GM19240 (cell line): ENCODE data around the gene PLD4.
"Not testable (repeated sequence)": the region's sequence is repeated elsewhere in the genome, so short reads cannot be mapped to it uniquely, and the experiment has no call there.

Experiments used
- DNase-seq: peaks from one replicate; pipeline ENCODE4 v3.0.0; 2011; ENCODE audit warnings: low spot score; ENCODE audit not compliant: insufficient read length

Gene PLD4

DNA sequence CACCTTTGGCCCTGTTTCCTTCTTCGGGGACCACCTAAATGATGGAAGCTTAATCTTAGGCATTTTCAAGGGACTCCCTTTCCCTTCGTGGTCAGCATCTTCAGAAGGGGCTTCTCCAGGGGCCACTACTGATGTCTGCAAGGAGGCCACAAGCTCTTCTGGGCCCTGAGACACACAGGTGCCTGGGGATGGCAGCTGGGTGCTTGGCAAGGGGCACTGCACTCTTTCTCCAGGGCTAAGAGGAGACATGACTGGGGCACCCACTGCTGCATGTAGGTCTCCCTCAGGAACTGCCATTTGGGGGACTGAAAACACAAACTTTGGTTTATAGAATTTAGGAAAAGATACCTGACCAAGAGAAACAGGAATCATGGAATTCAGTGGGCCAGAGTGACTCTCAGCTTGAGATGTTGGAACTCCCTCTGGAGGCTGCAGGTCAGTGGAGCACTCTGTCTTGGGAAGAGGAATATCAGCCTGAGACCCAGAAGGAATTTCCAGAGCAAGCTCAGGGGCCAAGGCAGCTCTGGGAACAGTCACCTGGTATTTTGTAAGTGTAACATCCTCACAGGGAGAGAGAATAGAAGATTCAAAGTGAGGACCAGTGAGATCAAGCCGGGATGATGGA, 16.0 kb downstream of the PLD4 start:
- DNase-seq, result no peak

DNA sequence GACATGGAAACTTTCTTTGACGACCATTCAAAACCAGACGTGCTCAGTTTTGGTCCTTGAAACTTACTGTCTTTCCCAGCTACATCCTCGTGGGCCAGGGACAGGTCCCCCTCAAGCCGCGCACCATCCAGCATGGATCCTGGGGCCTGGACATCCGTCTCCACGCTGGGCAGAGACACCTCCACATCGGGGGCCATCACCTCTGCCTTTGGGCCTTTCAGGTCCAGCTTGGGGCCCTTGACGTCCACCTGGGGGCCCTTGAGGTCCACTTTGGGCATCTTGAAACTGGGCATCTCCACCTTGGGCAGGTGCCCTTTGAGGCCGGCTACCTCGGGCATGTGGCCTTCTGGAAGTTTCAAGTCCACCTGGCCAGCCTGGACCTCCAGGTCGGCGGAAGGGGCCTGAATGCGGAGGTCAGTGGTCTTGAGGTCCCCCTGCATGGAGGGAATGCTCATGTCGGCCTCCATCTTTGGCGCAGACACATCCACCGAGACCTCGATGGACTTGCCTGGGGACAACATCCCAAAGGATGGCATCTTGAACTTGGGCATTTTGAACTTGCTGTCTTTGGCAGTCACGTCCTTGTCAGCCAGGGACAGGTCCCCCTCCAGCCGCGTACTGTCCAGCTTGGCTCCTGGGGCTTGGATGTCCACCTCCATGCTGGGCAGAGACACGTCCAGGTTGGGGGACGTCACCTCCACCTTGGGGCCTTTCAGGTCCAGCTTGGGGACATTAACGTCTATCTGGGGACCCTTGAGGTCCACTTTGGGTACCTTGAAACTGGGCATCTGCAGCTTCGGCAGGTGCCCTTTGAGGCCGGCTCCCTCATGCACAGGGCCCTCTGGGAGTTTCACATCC, 17.1 kb downstream of the PLD4 start:
- DNase-seq, result no peak

DNA sequence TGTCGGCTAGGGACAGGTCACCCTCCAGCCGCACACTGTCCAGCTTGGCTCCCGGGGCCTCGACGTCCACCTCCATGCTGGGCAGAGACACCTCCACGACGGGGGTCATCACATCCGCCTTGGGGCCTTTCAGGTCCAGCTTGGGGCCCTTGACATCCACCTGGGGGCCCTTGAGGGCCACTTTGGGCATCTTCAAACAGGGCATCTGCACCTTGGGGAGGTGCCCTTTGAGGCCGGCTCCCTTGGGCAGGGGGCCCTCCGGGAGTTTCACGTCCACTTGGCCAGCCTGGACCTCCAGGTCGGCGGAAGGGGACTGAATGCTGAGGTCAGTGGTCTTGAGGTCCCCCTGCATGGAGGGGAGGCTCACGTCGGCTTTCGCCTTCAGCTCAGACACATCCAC, 17.9 kb downstream of the PLD4 start:
- no peak for DNase-seq

DNA sequence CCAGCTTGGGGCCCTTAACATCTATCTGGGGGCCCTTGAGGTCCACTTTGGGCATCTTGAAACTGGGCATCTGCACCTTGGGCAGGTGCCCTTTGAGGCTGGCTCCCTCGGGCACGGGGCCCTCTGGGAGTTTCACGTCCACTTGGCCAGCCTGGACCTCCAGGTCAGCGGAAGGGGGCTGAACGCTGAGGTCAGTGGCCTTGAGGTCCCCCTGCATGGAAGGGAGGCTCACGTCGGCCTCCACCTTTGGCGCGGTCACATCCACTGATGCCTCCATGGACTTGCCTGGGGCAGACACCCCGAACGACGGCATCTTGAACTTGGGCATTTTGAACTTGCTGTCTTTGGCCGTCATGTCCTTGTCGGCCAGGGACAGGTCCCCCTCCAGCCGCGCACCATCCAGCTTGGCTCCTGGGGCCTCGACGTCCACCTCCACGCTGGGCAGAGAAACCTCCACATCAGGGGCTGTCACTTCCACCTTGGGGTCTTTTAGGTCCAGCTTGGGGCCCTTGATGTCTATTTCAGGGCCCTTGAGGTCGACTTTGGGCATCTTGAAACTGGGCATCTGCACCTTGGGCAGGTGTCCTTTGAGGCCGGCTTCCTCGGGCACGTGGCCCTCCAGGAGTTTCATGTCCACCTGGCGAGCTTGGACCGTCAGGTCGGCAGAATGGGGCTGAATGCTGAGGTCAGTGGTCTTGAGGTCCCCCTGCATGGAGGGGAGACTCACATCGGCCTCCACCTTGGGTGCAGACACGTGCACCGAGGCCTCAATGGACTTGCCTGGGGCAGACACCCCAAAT, 18.7 kb downstream of the PLD4 start:
- not testable (repeated sequence) for DNase-seq

DNA sequence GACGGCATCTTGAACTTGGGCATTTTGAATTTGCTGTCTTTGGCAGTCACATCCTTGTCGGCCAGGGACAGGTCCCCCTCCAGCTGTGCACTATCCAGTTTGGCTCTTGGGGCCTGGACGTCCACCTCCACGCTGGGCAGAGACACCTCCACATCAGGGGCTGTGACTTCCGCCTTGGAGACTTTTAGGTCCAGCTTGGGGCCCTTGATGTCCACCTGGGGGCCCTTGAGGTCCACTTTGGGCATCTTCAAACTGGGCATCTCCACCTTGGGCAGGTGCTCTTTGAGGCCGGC, 19.3 kb downstream of the PLD4 start:
- not testable (repeated sequence) for DNase-seq

DNA sequence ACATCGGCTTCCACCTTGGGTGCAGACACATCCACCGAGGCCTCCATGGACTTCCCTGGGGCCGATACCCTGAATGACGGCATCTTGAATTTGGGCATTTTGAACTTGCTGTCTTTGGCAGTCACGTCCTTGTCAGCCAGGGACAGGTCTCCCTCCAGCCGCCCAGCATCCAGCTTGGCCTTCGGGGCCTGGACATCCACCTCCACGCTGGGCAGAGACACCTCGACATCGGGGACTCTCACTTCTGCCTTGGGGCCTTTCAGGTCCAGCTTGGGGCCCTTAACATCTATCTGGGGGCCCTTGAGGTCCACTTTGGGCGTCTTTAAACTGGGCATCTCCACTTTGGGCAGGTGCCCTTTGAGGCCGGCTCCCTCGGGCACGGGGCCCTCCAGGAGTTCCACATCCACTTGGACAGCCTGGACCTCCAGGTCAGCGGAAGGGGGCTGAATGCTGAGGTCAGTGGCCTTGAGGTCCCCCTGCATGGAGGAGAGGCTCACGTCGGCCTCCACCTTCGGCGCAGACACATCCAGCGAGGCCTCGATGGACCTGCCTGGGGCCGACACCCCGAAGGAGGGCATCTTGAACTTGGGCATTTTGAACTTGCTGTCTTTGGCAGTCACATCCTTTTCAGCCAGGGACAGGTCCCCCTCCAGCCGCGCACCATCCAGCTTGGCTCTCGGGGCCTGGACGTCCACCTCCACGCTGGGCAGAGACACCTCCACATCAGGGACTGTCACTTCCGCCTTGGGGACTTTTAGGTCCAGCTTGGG, 19.9 kb downstream of the PLD4 start:
- not testable (repeated sequence) for DNase-seq

DNA sequence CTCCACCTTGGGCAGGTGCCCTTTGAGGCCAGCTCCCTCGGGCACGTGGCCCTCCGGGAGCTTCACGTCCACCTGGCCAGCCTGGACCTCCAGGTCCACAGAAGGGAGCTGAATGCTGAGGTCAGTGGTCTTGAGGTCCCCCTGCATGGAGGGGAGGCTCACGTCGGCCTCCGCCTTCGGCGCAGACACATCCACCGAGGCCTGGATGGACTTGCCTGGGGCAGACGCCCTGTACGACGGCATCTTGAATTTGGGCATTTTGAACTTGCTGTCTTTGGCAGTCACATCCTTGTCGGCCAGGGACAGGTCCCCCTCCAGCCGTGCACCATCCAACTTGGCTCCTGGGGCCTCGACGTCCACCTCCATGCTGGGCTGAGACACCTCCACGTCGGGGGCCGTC, 20.6 kb downstream of the PLD4 start:
- DNase-seq, result not testable (repeated sequence)

DNA sequence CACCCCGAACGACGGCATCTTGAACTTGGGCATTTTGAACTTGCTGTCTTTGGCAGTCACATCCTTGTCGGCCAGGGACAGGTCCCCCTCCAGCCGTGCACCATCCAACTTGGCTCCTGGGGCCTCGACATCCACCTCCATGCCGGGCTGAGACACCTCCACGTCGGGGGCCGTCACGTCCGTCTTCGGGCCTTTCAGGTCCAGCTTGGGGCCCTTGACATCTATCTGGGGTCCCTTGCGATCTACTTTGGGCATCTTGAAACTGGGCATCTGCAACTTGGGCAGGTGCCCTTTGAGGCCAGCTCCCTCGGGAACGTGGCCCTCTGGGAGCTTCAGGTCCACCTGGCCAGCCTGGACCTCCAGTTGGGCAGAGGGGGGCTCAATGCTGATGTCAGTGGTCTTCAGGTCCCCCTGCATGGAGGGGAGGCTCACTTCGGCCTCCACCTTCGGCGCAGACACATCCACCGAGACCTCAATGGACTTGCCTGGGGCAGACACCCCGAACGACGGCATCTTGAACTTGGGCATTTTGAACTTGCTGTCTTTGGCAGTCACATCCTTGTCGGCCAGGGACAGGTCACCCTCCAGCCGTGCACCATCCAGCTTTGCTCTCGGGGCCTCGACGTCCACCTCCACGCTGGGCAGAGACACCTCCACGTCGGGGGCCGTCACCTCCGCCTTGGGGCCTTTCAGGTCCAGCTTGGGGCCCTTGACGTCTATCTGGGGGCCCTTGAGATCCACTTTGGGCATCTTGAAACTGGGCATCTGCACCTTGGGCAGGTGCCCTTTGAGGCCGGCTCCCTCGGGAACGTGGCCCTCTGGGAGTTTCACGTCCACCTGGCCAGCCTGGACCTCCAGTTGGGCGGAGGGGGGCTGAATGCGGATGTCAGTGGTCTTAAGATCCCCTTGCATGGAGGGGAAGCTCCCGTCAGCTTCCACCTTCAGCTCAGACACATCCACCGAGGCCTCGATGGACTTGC, 21.6 kb downstream of the PLD4 start:
- DNase-seq, result not testable (repeated sequence)

DNA sequence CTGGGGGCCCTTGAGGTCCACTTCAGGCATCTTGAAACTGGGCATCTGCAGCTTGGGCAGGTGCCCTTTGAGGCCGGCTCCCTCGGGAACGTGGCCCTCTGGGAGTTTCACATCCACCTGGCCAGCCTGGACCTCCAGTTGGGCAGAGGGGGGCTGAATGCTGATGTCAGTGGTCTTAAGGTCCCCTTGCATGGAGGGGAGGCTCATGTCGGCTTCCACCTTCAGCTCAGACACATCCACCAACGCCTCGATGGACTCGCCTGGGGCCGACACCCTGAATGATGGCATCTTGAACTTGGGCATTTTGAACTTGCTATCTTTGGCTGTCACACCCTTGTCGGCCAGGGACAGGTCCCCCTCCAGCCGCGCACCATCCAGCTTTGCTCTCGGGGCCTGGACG, 22.5 kb downstream of the PLD4 start:
- not testable (repeated sequence) for DNase-seq

DNA sequence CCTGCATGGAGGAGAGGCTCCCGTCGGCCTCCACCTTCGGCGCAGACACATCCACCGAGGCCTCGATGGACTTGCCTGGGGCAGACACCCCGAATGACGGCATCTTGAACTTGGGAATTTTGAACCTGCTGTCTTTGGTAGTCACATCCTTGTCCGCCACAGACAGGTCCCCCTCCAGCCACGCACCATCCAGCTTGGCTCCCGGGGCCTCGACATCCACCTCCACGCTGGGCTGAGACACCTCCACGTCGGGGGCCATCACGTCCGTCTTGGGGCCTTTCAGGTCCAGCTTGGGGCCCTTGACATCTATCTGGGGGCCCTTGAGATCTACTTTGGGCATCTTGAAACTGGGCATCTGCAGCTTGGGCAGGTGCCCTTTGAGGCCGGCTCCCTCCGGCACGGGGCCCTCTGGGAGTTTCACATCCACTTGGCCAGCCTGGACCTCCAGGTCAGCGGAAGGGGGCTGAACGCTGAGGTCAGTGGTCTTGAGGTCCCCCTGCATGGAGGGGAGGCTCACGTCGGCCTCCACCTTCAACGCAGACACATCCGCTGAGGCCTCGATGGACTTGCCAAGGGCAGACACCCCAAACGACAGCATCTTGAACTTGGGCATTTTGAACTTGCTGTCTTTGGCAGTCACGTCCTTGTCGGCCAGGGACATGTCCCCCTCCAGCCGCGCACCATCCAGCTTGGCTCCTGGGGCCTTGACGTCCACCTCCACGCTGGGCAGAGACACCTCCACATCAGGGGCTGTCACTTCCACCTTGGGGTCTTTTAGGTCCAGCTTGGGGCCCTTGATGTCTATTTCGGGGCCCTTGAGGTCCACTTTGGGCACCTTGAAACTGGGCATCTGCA, 23.4 kb downstream of the PLD4 start:
- not testable (repeated sequence) for DNase-seq

DNA sequence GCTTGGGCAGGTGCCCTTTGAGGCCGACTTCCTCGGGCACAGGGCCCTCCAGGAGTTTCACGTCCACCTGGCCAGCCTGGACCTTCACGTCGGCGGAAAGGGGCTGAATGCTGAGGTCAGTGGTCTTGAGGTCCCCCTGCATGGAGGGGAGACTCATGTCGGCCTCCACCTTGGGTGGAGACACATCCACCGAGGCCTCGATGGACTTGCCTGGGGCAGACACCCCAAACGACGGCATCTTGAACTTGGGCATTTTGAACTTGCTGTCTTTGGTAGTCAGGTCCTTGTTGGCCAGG, 24.0 kb downstream of the PLD4 start:
- no peak for DNase-seq

DNA sequence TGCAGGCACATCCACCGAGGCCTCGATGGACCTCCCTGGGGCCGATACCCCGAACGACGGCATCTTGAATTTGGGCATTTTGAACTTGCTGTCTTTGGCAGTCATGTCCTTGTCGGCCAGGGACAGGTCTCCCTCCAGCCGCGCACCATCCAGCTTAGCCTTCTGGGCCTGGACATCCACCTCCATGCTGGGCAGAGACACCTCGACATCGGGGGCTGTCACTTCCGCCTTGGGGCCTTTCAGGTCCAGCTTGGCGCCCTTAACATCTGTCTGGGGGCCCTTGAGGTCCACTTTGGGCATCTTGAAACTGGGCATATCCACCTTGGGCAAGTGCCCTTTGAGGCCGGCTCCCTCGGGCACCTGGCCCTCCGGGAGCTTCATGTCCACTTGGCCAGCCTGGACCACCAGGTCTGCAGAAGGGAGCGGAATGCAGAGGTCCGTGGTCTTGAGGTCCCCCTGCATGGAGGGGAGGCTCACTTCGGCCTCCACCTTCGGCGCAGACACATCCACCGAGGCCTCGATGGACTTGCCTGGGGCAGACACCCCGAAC, 24.8 kb downstream of the PLD4 start:
- not testable (repeated sequence) for DNase-seq

DNA sequence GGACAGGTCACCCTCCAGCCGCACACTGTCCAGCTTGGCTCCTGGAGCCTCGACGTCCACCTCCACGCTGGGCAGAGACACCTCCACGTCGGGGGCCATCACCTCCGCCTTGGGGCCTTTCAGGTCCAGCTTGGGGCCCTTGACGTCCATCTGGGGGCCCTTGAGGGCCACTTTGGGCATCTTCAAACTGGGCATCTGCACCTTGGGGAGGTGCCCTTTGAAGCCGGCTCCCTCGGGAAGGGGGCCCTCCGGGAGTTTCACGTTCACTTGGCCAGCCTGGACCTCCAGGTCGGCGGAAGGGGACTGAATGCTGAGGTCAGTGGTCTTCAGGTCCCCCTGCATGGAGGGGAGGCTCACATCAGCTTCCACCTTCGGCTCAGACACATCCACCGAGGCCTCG, 25.3 kb downstream of the PLD4 start:
- no peak for DNase-seq

DNA sequence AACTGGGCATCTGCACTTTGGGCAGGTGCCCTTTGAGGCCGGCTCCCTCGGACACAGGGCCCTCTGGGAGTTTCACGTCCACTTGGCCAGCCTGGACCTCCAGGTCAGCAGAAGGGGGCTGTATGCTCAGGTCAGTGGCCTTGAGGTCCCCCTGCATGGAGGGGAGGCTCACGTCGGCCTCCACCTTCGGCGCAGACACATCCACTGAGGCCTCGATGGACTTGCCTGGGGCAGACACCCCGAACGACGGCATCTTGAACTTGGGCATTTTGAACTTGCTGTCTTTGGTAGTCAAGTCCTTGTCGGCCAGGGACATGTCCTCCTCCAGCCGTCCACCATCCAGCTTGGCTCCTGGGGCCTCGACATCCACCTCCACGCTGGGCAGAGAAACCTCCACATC, 26.0 kb downstream of the PLD4 start:
- not testable (repeated sequence) for DNase-seq

DNA sequence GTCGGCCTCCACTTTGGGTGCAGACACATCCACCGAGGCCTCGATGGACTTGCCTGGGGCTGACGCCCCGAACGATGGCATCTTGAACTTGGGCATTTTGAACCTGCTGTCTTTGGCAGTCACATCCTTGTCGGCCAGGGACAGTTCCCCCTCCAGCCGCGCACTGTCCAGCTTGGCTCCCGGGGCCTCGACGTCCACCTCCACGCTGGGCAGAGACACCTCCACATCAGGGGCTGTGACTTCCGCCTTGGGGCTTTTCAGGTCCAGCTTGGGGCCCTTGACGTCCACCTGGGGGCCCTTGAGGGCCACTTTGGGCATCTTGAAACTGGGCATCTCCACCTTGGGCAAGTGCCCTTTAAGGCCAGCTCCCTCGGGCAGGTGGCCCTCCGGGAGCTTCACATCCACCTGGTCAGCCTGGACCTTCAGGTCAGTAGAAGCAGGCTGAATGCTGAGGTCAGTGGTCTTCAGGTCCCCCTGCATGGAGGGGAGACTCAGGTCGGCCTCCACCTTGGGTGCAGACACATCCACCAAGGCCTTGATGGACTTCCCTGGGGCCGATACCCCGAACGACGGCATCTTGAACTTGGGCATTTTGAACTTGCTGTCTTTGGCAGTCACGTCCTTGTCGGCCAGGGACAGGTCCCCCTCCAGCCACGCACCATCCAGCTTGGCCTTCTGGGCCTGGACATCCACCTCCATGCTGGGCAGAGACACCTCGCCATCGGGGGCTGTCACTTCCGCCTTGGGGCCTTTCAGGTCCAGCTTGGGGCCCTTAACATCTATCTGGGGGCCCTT, 27.4 kb downstream of the PLD4 start:
- DNase-seq, result not testable (repeated sequence)

DNA sequence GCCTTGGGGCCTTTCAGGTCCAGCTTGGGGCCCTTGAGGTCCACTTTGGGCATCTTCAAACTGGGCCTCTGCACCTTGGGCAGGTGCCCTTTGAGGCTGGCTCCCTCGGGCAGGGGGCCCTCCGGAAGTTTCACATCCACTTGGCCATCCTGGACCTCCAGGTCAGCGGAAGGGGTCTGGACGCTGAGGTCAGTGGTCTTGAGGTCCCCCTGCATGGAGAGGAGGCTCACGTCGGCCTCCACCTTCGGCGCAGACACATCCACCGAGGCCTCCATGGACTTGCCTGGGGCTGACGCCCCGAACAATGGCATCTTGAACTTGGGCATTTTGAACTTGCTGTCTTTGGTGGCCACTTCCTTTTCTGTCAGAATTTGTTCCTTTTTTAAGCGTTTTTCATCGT, 28.4 kb downstream of the PLD4 start:
- no peak for DNase-seq

DNA sequence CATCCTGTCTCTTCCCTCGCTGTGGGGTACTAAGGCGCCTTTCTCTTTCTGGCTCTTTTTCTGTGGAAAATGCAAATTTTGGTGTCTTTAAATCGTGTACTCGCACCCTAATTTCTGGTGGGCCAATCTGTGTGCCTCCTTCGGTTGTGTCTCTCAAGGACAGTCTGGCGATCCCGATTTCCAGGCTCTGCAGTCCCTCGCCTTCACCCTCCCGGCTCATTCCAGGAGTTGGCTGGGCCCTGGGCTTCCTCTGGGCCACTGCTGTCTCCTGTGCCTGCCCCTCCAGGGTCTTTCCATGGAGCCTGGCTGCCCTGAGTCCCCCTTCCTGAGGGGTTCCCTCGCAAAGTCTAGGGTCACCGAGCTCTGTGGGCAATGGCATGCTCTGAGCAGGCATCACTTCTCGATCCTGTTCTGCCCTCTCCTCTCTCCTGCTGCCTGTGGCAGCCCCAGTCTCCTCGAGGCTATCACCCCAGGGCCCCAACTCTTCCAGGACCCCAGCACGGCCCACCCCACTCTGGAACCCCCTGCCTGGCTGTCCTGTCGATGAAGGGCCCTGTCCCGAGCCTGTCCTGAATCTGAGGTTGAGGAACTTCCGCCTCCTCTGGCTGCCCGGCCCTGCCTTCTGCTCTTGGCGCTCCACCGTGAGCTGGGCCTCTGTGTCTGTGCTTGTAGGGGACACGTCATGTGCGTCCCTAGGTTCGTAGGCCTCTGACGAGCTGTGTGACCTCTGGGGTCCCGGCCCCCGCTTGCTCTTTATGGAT, 29.4 kb downstream of the PLD4 start:
- no peak for DNase-seq
